Activated CD4-positive, alpha-beta T cell treated with anti-CD3 and anti-CD28 coated beads, Interleukin-2, amount 10 ng/mL, durations not matched to agents 24 days and 14 days (primary cell): ENCODE measurements around the gene LINGO1. TPM values are rescaled to one million over a fixed set of nuclear protein-coding genes. Genes with fewer than 3 reads are reported as not detected.

Source experiments
- DNase-seq: peaks from one replicate; pipeline ENCODE4 v3.0.0; 2022
- H3K27ac Mint-ChIP-seq: one replicate; pipeline ENCODE4 v1.8.0; 2022; ENCODE audit warnings: mild to moderate bottlenecking, mixed read lengths
- H3K27me3 Mint-ChIP-seq: one replicate; pipeline ENCODE4 v1.8.0; 2022; ENCODE audit warnings: mixed read lengths
- H3K36me3 Mint-ChIP-seq: one replicate; pipeline ENCODE4 v1.8.0; 2022; ENCODE audit warnings: low read depth, mild to moderate bottlenecking, mixed read lengths
- H3K4me1 Mint-ChIP-seq: one replicate; pipeline ENCODE4 v1.8.0; 2021; ENCODE audit warnings: mixed read lengths
- H3K4me3 Mint-ChIP-seq: one replicate; pipeline ENCODE4 v1.8.0; 2022; ENCODE audit warnings: mild to moderate bottlenecking, moderate library complexity, mixed read lengths
- H3K9me3 Mint-ChIP-seq: one replicate; pipeline ENCODE4 v1.8.0; 2021; ENCODE audit warnings: mixed read lengths
- intact Hi-C: fragments of 100-400 bp; cut with micrococcal nuclease; formaldehyde crosslinking; loops from one replicate; pipeline ENCODE4 v1.15.1; 2023
- total RNA-seq: library from RNA; stranded (reverse); gene quantifications from 2 replicates; pipeline ENCODE4 v1.2.3, GENCODE V29; 2022

LINGO1 gene
- total RNA-seq, 1 donor from 2014 or later: not detected

DNA sequence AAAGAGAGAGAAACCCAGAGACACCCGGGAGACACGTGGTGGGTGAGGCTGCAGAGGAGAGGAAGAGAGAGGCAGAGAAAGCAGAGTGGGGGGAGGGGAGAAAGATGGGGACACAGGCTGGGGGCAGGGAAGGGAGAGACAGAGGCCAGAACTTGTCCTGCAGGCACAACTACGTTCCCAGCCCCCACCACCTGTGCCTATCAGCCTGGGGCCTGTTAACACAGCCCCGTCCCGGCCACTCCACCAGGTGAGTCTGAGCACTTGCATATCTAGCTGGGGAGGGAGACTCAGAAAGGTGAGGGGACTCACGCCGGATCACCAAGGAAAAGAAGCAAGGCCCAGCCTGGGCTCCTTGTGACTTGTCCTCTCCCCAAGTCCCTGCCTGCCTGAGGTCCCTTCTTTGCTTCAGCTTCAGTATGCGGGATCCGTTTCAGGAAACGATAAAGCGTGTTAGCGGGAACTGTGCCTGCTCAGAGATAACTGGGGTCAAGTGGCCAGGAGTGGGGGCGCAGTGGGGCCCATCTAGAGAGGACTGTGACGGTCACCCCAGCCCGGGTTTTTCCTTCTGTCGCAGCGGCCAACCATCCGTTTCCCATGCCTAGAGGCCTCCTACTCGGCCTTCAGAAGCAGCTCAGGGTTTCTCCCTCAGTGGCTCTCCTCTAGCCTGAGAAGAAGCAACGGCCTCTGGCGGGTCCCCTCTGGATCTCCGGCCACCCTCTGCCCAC is 10.3 kb downstream of the LINGO1 start:
- DNase-seq: no peak
- Mint-ChIP-seq H3K36me3 (no peaks in the 10 kb centered on the region), H3K9me3 (no peaks in the 10 kb centered on the region), H3K4me3 (no peak overlapping the region), H3K27ac (no peak overlapping the region), H3K4me1 (no peaks in the 10 kb centered on the region), H3K27me3 (no peaks in the 10 kb centered on the region)
- intact Hi-C loops: no loop called here

DNA sequence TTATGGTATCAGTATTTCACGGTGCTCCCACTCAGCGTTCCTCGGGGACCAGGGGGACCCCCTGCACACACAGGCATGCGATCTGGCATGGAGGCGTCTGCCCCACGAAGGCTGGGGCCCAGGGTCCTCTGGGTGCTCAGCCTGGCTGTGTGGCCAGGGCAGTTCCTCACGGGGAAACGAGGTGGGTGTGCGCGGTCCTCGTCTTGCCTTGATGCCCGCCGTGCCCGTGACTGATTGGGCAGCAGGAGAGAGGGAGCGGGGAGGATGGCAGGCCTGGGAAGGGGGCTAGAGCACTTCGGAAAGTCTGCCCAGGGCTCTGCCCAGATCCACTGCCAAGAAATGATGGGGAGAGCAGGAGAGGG is 10.9 kb downstream of the LINGO1 start:
- intact Hi-C loops: no loop called here
- no peaks in the 10 kb centered on the region for H3K9me3 Mint-ChIP-seq
- H3K4me3 Mint-ChIP-seq: no peak overlapping the region
- DNase-seq: no peak
- no peaks in the 10 kb centered on the region for H3K36me3 Mint-ChIP-seq
- H3K27ac Mint-ChIP-seq: no peak overlapping the region
- no peaks in the 10 kb centered on the region for H3K4me1 Mint-ChIP-seq
- no peaks in the 10 kb centered on the region for H3K27me3 Mint-ChIP-seq

DNA sequence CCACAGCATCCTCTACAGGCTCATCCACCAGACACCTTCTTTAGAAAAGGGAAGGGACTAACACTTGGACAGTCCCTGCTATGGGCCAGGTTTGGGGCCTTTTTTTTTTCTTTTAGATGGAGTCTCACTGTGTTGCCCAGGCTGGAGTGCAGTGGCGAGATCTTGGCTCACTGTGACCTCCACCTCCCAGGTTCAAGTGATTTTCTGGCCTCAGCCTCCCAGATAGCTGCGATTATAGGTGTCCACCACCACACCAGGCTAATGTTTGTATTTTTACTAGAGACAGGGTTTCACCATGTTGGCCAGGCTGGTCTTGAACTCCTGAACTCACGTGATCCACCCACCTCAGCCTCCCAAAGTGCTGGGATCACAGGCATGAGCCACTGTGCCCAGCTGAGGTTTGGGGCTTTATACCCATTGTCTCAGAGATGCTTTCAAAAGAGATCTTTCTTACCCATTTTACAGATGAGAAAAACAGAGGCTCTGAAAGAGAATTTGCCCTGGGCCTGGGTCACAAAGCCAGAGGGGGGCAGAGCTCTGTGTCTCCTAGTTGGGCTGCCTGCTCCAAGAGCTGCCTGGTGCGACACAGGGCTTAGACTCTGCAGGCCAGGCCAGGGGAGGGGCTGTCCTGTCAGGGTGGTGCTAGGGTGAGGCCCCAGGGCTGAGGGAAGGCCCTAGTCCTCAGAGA is 11.6 kb downstream of the LINGO1 start:
- Mint-ChIP-seq H3K27ac (no peak overlapping the region), H3K27me3 (no peaks in the 10 kb centered on the region), H3K36me3 (no peaks in the 10 kb centered on the region), H3K4me3 (no peak overlapping the region), H3K9me3 (no peaks in the 10 kb centered on the region), H3K4me1 (no peaks in the 10 kb centered on the region)
- intact Hi-C loops: no loop called here
- DNase-seq: no peak

DNA sequence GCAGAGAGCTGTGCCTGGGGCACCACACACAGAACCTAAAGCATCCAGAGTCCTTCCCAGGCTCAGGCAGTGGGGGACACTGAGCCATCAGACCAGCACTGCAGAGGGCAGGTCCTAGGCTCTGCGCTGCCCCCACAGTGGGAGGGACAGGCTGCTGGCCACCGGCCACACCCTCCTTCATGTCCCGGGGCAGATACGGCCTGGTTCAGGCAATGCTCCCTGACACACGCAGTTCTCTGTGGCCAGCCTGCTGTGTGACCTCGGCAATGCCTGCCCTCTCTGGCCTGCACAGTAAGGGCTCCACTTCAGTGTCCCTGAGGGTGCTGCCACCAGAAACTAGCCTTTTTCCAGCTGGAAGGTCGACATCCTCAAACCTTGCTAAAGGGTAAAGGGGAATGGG is 12.4 kb downstream of the LINGO1 start:
- Mint-ChIP-seq H3K4me3 (no peak overlapping the region), H3K4me1 (no peaks in the 10 kb centered on the region), H3K36me3 (no peaks in the 10 kb centered on the region), H3K9me3 (no peaks in the 10 kb centered on the region), H3K27me3 (no peaks in the 10 kb centered on the region), H3K27ac (no peak overlapping the region)
- intact Hi-C loops: no loop called here
- DNase-seq: no peak

DNA sequence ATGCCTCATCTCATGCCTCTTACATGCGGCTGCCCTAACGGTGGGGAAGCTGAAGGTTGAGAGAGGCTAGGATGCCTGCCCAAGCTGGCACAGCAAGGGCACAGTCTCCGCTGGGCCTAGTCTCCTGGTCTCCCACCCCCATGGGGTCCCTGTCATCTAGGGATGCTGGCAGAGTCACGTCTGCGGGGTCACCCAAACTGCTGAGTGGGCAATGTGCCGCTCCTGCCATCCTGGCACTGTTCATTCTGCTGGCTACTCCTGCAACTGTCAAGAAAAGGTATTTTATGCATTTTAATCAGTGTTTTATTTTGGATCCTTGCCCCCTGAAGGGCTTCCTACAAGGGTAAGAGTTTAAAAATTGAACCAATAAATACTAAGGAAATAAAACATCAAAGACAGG is 12.8 kb downstream of the LINGO1 start:
- Mint-ChIP-seq H3K27ac (no peak overlapping the region), H3K27me3 (no peaks in the 10 kb centered on the region), H3K36me3 (no peaks in the 10 kb centered on the region), H3K4me3 (no peak overlapping the region), H3K9me3 (no peaks in the 10 kb centered on the region), H3K4me1 (no peaks in the 10 kb centered on the region)
- intact Hi-C loops: no loop called here
- DNase-seq: no peak

DNA sequence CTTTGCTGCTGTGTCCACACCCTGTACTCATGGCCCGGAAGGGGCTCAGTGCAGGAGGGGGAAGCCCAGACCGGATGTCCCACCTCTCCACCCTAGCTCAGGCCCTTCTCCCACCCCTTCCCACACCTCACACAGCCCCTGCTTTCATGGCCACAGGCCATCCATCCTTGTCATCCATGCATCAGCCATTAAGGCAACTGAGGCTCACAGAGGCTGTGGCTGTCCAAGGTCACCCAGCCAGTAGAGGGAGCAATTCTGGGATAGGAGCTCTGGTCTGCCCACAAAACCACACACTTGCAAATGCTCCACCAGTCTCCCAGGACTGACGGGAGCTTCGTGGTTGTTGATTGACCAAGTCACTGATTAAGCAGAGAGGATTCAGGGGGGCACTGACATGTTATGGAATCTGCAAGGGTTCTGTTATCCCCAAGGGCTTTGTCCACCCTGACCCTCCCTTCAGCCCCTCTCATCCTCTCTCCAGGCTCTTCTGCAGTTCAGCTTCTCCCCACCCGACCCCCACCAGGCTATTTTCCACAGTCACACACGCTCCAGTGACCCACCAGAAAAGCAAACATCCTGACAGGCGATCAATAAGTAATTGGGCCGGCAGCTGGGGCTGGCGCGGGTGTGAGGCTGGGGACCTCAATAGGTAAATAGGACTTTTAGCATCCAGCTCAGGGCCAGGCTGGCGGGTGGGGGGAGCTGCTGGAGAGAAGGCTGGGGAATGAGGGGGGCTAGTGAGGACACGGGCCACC is 15.1 kb downstream of the LINGO1 start:
- Mint-ChIP-seq H3K4me3 (no peak overlapping the region), H3K27me3 (no peaks in the 10 kb centered on the region), H3K27ac (no peak overlapping the region), H3K36me3 (no peaks in the 10 kb centered on the region), H3K9me3 (no peaks in the 10 kb centered on the region), H3K4me1 (no peaks in the 10 kb centered on the region)
- intact Hi-C loops: no loop called here
- no peak for DNase-seq

DNA sequence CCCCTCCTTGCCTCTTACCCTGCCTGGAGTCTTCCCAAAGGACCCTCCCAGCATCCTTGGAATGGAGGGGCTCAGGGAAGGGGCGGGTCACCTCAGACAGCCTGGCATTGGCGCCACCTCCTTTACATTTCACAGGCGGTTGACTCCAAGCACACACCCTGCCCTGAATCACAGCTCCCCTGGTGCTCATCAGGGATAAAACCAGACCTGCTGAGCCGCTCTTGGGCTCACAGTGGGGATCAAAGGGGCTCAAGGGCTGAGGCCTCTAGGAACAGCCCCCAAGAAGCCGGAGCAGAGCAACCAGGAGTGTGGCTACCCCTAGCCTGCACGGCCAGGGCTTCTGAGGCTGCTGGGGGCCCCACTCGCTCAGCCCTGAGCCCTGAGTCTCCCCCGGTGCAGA is 16.6 kb downstream of the LINGO1 start:
- intact Hi-C loops: no loop called here
- Mint-ChIP-seq H3K36me3 (no peaks in the 10 kb centered on the region), H3K27me3 (no peaks in the 10 kb centered on the region), H3K4me1 (no peaks in the 10 kb centered on the region), H3K4me3 (no peak overlapping the region), H3K27ac (no peak overlapping the region), H3K9me3 (no peaks in the 10 kb centered on the region)
- no peak for DNase-seq

DNA sequence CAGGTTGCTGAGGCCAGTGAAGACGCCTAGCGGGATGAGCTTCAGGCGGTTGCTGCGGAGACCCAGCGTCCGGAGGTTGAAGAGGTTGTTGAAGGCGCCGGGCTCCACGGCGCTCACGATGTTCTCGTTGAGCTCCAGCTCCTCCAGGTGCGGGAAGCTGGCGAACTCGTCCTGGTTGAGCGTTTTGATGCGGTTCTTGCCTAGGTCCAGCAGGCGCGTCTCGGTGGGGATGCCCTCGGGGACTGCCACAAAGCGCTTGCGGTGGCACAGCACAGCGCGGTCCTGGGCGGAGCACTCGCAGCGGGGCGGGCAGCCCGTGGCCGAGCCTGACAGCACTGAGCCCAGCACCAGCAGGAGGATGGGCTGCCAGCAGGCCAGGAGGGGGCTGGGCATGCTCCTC is 17.2 kb downstream of the LINGO1 start:
- H3K4me1 Mint-ChIP-seq: no peaks in the 10 kb centered on the region
- no peak for DNase-seq
- no peaks in the 10 kb centered on the region for H3K9me3 Mint-ChIP-seq
- no peaks in the 10 kb centered on the region for H3K27me3 Mint-ChIP-seq
- no peak overlapping the region for H3K27ac Mint-ChIP-seq
- no peaks in the 10 kb centered on the region for H3K36me3 Mint-ChIP-seq
- intact Hi-C loops: no loop called here
- H3K4me3 Mint-ChIP-seq: no peak overlapping the region

DNA sequence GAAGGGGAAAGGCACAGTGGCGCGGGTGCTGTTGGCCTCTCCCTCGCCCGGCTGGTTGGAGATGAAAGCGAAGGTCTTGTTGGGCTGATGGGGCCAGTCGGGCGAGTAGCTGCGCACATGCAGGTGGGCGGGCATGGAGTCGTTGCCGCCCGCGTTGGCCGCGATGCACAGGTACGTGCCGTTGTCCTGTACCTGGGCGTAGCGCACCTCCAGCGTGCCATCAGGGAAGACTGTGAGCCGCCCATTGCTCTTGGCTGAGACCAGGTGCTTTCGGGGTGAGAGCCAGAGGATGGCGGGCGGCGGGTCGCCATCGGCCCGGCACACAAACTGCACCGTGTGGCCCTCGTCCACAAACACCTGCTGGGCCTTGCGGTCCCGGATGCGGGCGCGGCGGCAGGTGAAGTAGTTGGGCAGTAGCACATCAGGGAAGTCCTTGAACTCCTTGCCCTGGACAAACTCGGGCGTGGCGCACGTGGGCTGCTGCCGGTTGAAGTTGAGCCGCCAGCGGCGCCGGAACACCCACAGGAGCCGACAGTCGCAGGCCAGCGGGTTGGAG is 18.4 kb downstream of the LINGO1 start:
- H3K27me3 Mint-ChIP-seq: no peaks in the 10 kb centered on the region
- no peaks in the 10 kb centered on the region for H3K36me3 Mint-ChIP-seq
- no peak overlapping the region for H3K4me3 Mint-ChIP-seq
- no peak for DNase-seq
- H3K9me3 Mint-ChIP-seq: no peaks in the 10 kb centered on the region
- intact Hi-C loops: no loop called here
- no peaks in the 10 kb centered on the region for H3K4me1 Mint-ChIP-seq
- H3K27ac Mint-ChIP-seq: no peak overlapping the region

DNA sequence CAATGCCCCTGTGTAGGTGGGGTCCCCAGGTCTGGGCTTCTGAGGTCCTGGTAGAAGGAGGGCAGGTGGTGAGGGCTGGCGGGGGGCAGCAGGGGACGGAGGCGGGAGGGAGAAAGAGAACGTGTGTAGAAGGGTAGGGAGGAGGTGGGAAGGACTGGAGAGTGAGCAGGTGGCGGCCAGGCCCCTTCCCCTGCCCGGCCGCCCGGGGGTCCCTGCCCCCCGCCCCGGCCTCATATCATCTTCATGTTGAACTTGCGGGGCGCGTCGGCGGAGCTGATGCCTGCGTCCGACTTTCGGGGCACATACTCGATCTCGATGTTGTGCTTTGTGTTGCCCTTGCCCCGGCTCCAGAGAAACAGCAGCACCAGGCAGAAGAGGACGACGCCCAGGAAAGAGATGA is 18.9 kb downstream of the LINGO1 start:
- Mint-ChIP-seq H3K4me1 (no peaks in the 10 kb centered on the region), H3K27me3 (no peaks in the 10 kb centered on the region), H3K4me3 (no peak overlapping the region), H3K9me3 (no peaks in the 10 kb centered on the region), H3K27ac (no peak overlapping the region), H3K36me3 (no peaks in the 10 kb centered on the region)
- intact Hi-C loops: no loop called here
- no peak for DNase-seq

DNA sequence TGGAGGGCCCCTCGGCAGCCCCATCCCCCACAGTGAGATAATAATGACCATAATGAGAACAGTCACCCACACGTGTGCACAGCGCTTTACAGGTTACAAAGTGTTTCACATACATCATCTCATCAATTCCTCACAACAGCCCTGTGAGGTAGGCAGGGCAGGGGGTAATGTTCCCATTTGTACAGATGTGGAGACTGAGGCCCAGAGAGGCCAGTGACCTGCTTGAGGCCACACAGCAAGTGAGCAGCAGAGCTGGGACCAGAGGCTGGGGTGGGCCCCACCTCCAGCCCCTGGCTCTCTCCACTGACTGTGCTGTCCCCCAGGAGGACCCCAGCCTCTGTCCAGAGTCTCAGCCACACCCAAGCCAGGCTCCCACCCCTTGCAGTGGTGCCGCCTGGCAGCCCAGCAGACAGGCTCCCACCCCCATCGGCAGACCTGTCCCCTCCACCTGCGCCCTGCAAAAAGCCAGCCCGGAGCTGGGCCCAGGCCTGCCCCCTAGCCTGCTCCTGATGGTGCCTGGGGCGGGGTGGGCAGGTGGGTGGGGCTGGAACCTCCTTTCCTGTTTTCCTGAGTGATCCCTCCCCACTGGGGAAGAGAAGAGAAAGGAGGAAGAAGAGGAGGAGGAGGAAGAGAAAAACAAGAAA is 19.6 kb downstream of the LINGO1 start:
- intact Hi-C loops: no loop called here
- Mint-ChIP-seq H3K27me3 (no peaks in the 10 kb centered on the region), H3K4me1 (no peaks in the 10 kb centered on the region), H3K4me3 (no peak overlapping the region), H3K36me3 (no peaks in the 10 kb centered on the region), H3K27ac (no peak overlapping the region), H3K9me3 (no peaks in the 10 kb centered on the region)
- no peak for DNase-seq

DNA sequence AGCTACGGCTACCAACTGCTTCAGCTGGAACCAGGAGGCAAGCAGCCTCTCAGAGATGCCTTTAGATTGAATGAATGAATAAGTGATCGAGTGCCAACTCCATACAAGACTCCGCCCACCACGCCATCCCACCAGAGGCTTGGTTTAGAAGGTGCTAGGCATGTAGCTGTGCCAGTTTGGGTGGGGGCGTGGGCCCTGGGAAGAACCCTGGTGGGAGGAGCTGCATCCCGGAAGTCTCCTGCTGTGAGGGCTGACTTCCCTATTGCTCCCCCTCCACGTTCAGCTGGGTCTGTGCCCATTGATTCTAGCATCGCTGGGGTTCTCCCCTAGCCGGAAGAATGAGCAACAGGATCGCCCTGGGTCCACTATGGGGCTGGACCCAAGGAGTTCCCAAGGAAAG is 20.9 kb downstream of the LINGO1 start:
- no peaks in the 10 kb centered on the region for H3K27me3 Mint-ChIP-seq
- DNase-seq: no peak
- H3K4me1 Mint-ChIP-seq: no peaks in the 10 kb centered on the region
- intact Hi-C loops: no loop called here
- no peaks in the 10 kb centered on the region for H3K36me3 Mint-ChIP-seq
- no peak overlapping the region for H3K4me3 Mint-ChIP-seq
- no peak overlapping the region for H3K27ac Mint-ChIP-seq
- no peaks in the 10 kb centered on the region for H3K9me3 Mint-ChIP-seq

DNA sequence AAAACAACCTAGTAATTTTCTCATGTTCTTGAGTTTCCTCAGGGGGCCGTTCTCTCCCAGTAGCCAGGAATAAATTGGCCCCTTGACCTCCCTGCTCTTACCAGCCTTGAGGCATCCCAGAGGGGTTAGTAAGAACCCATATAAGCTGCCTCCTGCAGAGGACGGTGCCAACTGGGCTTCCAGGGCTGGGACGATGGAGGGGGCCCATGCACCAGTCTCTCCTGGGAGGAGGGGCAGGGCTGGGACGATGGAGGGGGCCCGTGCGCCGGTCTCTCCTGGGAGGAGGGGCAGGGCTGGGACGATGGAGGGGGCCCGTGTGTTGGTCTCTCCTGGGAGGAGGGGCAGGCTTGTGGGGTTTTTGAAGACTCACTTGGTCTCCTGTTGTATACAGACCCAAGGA is 22.0 kb downstream of the LINGO1 start:
- intact Hi-C loops: no loop called here

DNA sequence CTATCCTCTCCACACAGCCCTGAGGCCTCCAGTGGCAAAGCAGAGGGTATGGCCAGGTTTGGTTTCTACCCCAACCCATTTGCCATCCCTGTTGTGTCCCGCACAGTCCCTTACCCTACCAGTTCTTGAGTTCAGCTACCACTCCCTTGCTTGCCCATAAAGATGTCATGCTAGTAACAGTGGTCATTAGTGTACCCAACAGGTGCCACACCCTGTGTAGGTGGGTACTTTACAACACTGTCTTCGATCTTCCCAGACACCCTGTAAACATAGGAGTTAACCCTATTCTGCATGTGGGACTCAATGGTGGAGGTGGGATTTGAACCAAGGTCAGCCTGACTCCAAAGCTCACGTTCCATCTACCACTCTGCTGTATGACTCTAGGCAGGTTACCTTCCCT is 23.2 kb downstream of the LINGO1 start:
- Mint-ChIP-seq H3K27me3 (peaks cover 9% of the 10 kb centered on the region), H3K4me1 (peaks cover 4% of the 10 kb centered on the region), H3K4me3 (no peak overlapping the region), H3K36me3 (no peaks in the 10 kb centered on the region), H3K9me3 (no peaks in the 10 kb centered on the region), H3K27ac (no peak overlapping the region)
- intact Hi-C loops: no loop called here
- DNase-seq: no peak

More for the DNA sequence above, 22.0 kb downstream of the LINGO1 start:
- Mint-ChIP-seq H3K27me3 (no peaks in the 10 kb centered on the region), H3K27ac (no peak overlapping the region), H3K4me3 (no peak overlapping the region), H3K36me3 (no peaks in the 10 kb centered on the region), H3K9me3 (no peaks in the 10 kb centered on the region), H3K4me1 (no peaks in the 10 kb centered on the region)
- no peak for DNase-seq
